Adrenal gland (tissue), 5 donors: ENCODE data around the gene NRIP2.

Experiments
- CTCF ChIP-seq, 6 experiments: fragments of 450-650 bp in 4 of 6; fragments of 200-600 bp in 2 of 6; sonication (generic) in 1 of 6; IDR thresholded peaks; 1 replicate in 5 of 6; 2 replicates in 1 of 6; pipeline versions ENCODE4 v1.5.1 to v1.8.0; 2016 to 2021; ENCODE audit warnings: antibody characterized with exemption in 6 of 6, mild to moderate bottlenecking in 2 of 6, moderate library complexity in 1 of 6
- POLR2A ChIP-seq, 2 donors: fragments of 450-650 bp; IDR thresholded peaks; one replicate each; pipeline ENCODE4 v1.6.1; 2017; ENCODE audit warnings: antibody characterized with exemption in 2 of 2, mild to moderate bottlenecking in 2 of 2, moderate library complexity in 1 of 2
- donor health status: DM: no; HTN: no; CAD: no.

GRCh38 chr12:2805143-2805520 lies 29.7 kb downstream of the NRIP2 start:
- TF ChIP-seq CTCF (IDR thresholded peaks at IDR 0.05) (no peak), POLR2A (IDR thresholded peaks at IDR 0.05) (no peak)
